GM18907 (cell line): ENCODE results near the gene EXOC3L2.

ENCODE experiments used
- ATAC-seq: cut with Tn5 transposase; IDR thresholded peaks from one replicate; pipeline ENCODE4 v1.9.1; 2021; ENCODE audit warnings: mild to moderate bottlenecking, moderate library complexity; ENCODE audit not compliant: unreplicated experiment

The EXOC3L2 gene

DNA sequence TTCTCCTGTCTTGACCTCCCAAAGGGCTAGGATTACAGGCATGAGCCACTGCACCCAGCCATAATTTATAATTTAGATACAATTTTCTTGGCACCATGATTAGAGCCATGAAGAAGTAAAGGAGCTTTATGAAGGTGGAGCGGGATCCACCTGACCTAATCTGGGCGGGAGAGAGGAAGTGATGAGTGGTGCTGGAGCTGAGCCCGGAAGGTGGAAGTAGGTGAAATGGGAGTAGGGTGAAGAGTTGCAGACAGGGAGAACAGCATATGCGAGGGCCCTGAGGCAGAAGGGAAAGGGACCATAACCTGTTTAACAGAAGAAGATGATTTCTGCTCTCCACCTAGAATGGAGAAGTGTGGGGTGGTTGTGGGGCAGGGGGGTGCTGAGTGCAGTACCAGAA, 62.4 kb downstream of the EXOC3L2 start:
- ATAC-seq = no peak

DNA sequence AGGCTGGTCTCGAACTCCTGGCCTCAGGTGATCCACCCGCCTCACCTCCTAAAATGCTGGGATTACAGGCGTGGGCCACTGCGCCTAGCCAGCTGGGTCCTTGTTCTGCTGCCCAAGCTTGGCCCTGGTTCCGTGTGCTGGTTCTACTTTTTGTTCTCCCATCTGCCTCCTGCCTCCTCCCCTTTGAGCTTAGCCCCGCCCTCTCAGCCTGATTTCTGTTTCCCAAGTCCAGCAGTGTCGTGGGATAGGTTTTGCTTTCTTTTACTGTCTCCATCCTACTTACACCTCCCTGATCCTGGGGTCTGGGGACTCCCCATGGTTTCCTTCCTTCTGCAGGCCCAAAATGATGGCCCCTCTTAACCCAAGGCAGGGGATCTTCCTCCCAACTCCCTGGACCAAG, 64.3 kb downstream of the EXOC3L2 start:
- no peak for ATAC-seq

DNA sequence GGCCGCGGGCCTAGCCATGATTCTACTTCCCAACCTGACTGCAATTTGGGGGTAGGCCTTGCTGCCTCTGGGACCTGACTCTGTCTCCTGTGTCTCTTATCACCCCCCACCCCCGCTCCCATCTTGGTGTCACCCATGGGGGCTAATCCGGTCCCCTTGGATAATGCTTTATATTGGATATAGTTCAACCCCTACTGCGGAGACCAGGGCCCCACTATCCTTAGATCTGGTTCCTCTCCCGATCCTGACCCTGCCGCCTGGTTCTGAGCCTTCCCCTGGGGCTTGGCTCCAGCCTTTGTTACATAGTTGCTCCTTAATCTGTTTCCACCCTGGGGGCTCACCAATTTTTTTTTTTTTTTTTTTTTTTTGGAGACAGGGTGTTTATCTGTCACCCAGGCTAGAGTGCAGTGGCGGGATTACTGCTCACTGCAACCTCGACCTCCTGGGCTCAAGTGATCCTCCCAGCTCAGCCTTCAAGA, 65.3 kb downstream of the EXOC3L2 start:
- no peak for ATAC-seq

DNA sequence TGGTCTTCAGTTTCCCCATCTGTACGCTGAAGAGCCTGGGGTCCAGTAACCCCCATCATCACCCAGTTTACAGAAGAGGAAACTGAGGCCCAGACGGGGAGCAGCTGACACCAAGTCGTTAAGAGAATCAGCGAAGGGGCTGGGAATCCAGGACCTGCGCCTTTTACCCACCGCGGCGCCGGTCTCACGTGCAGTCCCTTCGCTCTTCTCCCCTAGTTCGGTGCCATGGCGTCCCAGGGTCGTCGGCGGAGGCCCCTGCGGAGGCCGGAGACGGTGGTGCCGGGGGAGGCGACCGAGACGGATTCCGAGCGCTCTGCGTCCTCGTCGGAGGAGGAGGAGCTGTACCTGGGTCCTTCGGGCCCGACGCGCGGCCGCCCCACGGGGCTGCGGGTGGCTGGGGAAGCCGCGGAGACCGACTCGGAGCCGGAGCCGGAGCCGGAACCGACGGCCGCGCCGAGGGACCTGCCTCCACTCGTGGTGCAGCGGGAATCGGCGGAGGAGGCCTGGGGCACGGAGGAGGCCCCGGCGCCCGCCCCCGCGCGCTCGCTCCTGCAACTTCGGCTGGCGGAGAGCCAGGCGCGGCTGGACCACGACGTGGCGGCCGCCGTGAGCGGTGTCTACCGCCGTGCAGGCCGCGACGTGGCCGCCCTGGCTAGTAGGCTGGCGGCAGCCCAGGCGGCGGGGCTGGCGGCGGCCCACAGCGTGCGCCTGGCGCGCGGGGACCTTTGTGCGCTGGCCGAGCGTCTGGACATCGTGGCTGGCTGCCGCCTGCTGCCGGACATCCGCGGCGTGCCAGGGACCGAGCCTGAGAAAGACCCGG, 65.9 kb downstream of the EXOC3L2 start:
- ATAC-seq = peak; percentile 6

DNA sequence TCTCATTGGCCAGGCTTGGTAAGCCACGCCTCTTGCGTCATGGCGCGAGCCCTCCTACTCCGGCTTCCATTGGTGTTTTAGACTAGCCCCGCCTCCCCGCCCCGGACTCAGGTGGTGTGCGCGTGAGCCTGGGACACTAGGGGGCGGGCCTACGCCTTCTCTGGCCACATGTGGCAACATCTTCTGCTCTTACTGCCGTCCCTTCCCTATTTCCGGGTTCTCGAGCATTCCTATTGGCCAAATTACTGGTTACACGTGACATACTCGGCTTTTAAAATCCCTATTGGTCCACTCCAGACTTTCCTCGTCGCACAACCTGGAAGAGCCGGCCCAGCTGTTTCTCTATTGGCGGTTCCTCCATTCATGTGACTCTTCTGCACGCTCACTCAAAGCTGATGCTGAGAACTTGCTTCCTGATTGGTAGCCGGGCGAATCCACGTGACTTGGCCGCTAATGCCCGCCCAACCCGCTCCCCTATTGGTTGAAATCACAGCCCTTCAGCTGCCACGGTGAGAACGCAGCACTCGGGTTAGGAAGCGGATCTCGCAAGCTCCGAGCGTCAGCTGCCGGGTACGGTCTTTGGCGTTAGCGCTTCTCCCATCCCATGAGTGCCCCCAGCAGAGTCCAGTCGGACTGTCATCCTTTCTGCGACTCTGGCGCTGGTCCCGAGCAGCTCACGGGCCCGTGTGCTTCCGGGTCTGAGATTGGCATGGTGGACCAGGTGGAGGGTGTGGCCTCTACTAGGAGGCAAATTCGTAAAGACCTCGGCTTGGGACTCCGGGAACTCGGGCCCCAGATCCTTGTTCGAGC, 66.7 kb downstream of the EXOC3L2 start, which contains the start of gene BLOC1S3:
Gene BLOC1S3 (plus strand): TSS at position 523 of the 810 bp plus-strand sequence. CDS start 513 bp downstream, outside the sequence.
- ATAC-seq = peak; percentile 83

DNA sequence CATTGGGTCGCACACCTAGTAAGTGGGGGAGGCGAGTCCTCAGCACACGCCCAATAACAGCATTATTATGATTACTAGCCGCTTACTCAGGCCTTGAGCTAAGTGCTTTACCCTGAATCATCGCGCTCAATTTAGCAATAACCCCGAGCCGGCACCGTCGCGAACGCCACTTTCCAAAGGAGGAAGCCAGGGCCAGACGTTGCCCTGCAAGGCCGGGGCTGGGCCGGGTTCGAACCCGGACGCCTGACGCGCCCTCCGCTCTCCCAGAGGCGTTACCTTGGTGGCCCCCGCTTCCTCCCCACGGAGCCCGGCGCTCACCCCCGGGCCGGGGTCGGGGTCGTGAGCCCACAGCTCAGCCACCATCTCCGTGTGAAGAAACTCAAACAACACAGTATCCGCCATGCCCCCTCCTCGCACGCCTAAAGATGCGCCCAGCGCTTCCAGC, 67.4 kb downstream of the EXOC3L2 start, which contains the start of gene TRAPPC6A:
Gene TRAPPC6A (minus strand): TSS at position 421 of the 445 bp plus-strand sequence. CDS start 19 bp downstream, at position 402.
- no peak for ATAC-seq

DNA sequence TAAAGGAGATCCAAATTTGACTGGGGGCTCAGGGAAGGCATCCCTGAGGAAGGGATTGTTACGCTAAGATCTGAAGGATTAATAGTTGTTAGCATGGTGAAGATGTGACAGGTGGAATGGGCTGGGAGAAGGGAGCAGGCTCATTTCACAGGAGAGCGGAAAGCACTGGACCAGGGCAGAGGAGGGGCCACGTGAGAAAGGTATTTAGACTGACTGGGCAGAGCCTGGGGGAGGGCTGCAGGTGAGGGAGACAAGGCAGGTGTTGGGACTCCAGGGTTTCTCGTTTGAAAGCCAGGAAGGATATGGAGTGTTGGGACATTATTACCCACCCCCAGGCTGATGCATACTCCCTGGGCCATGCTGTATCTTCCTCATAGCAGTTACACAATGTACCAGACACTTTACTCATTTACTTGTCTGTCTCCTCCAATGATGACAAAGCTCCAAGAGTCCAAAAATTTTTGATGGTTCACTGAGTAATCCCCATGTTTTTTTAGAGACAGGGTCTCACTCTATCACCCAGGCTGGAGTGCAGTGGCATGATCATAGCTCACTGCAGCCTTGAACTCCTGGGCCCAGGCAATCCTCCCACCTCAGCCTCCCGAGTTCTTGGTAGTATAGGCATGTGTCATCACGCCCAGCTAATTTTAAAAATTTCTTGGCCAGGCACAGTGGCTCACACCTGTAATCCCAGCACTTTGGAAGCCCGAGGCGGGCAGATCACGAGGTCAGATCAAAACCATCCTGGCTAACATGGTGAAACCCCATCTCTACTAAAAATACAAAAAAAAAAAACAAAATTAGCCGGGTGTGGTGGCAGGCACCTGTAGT, 69.5 kb downstream of the EXOC3L2 start:
- ATAC-seq = no peak

DNA sequence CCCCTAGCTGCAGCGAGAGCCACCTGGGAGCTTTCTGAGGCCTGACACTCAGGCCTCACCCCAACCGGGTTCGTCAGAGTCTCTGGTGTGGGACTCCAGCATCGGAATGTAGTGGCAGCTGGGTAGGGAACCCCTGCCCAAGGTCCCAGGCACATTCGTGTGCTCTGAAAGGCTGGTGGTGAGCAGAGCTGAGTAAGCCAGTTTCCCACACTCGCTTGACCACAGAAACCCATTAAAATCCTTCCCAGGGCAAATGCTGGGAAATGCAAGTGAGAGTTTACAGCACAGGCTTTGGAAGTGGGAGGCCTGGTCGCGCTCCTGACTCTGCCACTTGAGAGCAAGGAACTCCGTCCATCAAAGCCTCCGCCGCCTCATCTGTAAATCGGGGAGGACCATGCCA, 71.4 kb downstream of the EXOC3L2 start:
- no peak for ATAC-seq

DNA sequence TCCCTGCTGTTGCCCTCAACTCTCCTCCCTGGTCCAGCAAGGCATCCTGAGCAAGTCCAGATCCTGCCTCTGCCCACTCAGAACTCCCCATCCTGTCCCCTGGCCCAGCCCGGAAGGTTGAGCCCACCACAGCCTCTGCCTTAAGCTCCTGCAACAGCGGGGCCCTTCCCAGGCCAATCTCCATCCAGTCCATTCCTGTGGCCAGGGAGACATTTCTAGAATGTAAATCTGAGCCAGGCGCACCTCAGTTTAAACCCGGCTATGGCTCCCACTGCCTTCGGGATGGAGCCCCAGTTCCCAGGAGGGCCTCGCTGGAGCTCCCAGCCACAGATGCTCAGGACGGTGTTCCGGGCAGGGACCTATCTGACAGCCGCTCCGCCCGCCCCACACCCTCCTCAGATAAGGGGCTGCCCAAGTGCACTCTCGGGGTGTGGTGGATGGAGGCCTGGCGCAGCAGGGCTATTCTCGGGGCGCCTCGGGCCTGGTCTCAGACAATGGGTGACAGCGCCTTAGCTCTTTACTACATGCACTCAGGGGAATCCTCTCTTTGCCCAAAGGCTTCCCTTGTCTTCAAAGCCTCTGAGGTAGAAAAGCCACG, 72.5 kb downstream of the EXOC3L2 start:
- ATAC-seq = no peak

DNA sequence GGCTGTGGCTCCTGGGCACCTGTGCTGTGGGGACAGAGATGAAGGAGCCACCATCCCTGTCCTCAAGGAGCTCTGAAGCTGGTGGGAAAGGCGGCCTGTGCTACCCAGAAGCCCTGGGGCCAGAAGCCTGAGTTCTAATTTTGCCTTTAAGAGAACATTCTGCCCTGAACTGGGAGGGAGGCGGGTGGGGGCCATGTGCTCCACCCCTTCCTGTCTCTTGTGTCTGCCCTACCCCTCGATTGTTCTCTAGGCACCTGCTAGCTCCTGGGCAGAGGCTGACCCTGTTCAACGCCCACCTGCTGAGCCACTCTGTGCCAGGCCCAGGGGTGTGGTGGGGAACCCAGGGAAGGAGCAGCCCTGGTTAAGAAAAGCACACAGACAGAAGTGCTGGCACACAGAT, 73.0 kb downstream of the EXOC3L2 start:
- no peak for ATAC-seq

DNA sequence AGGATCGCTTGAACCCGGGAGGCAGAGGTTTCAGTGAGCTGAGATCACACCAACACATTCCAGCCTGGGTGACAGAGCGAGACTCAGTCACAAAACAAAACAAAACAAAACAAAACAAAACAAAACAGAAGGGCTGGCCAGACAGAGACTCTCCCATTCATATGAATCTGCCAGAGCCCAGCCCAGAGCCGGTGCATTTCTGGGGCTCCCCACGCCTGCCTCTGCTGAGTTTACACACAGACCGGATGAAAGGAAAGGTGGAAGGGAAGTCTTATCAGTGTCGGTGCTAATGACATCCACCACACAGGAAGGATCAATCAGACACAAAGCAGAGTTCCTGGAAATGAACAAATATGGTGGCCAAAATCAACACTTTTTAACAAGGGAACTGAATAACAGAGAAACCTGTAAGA, 74.0 kb downstream of the EXOC3L2 start:
- no peak for ATAC-seq

DNA sequence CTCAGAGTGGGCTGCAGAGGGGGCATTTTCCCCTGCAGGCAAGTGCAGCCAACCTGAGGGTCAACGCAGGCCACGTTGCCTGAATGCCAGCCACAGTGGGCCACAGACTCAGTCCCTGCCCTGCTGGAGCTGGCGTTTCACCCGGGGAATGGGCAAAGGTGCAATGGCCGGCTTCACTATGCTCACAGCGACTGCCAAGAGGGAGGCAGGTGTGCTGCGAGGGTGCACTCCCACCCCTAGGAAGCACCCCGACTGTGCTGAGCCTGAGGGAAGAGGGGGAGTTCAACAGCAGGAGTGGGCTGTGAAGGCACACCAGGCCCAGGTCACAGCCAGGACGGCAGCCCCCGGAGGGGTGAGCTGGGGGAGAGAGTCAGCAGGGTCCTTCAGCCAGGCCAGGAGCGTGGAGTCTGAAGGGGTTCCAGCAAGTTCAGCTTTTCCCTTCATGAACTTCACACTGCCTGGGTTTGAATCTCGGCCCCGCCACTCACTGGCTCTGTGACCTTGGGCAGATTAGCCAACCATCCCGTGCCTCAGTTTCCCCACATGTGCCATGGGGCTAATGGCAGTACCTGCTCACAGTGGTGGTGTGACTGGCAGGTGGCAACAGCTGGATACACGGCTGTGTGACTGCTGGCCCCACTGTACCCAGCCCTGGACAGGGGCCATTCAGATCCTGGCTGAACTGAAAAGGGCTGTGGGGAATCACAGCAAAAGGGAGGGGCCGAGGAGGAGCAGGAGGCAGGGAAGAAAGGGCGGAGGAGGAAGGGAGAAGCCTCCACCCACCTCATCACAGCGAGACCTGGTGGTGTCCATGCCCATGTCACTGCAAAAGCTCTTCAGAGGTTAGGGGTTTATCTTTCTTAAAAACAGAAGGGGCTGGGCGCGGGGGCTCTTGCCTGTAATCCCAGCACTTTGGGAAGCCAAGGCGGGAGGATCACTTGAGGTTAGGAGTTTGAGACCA, 74.8 kb downstream of the EXOC3L2 start:
- no peak for ATAC-seq

DNA sequence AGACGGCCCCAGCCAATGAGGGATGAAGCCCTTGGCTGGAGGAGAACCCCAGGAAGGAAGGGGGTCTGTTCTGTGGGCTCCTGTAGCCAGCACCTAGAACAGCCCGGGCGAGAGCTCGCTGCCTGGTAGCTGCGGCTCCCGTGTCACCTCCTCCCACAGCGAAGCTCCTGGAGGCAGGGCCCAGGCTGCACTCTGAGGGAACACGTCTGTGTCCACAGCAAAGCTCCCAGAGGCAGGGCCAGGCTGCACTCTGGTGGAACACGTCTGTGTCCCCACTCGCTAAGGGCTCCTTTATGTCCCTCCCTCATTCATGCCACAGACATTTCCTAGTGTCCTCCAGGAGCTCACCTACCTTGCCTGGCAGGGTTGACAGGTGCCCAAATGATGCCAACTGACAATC, 75.6 kb downstream of the EXOC3L2 start:
- ATAC-seq = no peak

DNA sequence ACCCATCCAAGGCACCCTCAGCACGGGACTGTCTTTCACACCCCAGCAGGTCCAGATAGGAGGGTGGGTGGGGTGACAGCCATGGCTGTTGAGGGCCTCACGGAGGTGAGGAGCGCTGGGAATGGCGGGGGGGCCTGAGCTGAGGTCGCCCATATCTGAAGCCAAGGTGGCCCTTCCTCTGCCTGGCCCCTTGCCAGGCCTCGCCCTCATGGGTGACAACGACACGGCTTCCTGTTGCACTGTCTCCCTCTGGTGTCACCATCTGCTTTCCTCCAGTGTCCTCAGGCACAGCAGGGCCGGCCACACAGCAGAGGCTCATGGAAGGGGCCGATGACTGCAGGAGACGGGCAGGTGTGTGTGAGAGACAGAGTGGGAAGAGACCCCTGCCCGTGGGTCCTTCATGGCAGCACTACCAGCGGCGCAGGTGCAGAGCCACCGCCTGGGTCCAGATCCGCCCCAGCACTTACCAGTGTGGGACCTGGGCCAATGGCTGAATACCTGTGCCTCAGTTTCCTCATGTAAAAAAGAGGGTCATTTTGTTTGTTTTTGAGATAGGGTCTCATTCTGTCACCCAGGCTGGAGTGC, 76.3 kb downstream of the EXOC3L2 start:
- ATAC-seq = no peak

DNA sequence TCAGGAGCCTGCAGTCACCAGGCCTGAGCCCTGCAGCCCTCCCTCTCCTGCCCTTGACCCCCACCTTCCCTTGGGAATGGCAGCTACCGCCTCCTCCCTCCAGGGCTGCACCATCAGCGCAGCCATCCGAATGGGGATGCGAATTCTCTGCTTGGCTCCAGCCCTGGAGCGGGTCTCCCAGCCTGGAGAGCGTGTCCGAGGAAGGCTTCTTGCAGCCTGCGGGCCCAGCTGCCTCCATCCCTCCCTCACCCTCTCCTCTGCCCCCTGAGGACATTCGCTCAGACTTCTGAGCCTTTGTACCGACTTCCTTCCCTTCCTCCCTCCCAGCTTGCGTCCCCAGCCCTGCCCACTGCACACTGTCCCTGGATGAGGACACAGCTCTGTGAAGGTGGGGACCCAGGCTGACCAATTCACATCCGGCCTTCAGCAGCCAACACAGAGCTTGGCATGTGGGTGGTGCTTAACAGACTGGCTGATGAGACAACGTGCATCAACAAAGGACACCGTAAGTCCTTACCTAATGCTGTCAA, 78.4 kb downstream of the EXOC3L2 start:
- no peak for ATAC-seq

DNA sequence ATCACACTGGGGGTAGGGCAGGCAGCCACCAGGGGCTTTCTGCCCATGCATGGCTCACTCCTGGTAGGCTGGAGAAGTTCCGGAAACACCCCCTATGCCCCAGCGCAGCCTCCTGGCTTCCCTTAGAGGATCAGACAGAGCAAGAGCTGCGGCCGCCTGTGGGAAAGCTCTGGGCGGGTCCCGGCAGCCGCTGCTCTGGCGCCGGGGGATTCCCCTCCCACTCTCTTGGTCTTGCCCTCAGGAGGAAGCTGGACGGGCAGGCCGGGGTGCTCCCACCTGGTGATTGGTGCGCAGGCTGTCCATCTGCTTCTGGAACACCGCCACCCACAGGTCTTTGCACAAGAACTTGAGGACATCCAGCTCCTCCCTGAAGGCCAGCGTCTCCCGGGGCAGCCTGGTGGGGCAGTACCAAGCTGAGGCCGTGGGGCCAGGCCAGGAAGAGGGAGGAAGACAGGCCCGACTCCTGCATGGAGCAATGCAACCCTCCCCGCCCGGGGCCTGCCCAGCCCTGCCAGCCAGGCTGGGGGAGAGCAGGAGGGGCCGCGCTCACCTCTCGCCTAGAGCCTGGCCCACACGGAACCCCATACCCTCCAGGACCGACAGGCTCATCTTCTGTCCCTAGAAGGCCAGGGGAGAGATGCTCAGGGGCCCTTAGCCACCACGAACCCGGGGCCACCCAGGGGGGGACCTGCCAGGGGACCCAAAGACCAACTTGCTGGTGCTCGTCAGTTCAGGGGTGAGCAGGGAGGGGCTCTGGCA, 80.5 kb downstream of the EXOC3L2 start:
- ATAC-seq = peak; percentile 73

DNA sequence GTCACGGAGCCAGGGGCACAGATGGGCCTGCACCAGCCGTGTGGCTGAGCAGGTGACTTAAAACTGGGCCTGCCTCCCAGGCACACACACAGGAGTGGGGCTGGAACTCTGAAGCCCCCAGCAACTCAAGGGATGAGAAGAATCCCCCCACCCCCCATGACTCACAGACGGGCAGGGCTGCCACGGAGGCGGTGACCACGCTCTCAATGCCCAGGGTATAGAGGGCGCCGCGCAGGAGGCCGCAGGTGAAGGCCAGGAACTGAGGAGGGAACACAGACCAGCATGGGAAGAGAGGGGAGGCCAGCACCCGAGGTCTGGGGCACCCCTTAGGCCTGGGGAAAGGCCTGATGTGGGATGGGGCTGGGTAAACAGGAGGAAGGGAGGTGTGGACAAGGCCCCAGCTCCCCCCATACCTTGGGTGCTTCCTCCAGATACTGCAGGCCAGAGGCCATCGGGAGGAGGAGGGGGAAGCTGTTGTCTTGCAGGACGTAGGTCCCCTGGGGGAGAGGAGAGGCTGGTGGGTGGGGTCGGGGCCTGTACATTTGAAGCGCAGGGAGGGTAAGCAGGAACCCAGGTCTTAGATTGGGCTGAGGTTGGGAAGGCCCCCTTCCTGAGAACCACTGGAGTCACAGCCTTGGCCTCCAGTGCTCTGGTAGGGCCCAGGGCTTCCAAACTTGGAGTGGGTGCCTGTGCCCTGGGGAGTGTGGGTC, 81.3 kb downstream of the EXOC3L2 start:
- peak; percentile 17 for ATAC-seq
